Measurements from ENCODE around the gene PDE12. TPM values are rescaled to one million over a fixed set of nuclear protein-coding genes. Genes with fewer than 3 reads are reported as not detected.
A peak's percentile ranks its signal among the peaks of the same experiment; 100 is the strongest.

Gene PDE12
- total and polyA plus RNA-seq, 2 of the 13 experiments (the other 11 are each of a cell fraction or from before 2014, with no cell fraction given) = 9.0 to 17.8 TPM

GRCh38 chr3:57555738-57556458 lies at the start of gene PDE12 (continued):
- TF ChIP-seq MEIS1 (CRISPR knock-in tag; IDR thresholded peaks at IDR 0.05; ENCODE audit: borderline replicate concordance) (peak; percentile 80; the same call in 1 of the 2 replicates), DBP (CRISPR knock-in tag; IDR thresholded peaks at IDR 0.05; ENCODE audit: not compliant biosample characterization) (no peak), ZNF180 (CRISPR knock-in tag; IDR thresholded peaks at IDR 0.05; ENCODE audit: borderline replicate concordance, low read depth) (no peak), NFKBIZ (CRISPR knock-in tag; IDR thresholded peaks at IDR 0.05) (peak; percentile 75; the same call in 1 of the 2 replicates), CREBL2 (CRISPR knock-in tag; IDR thresholded peaks at IDR 0.05; ENCODE audit: borderline replicate concordance) (peak; percentile 69; the same call in 1 of the 2 replicates), THRA (CRISPR knock-in tag; IDR thresholded peaks at IDR 0.05; ENCODE audit: borderline replicate concordance) (peak; percentile 89), GFI1 (CRISPR knock-in tag; IDR thresholded peaks at IDR 0.05; ENCODE audit: borderline replicate concordance) (peak; percentile 62; the same call in 1 of the 2 replicates), ZNF407 (CRISPR knock-in tag; IDR thresholded peaks at IDR 0.05; ENCODE audit: not compliant biosample characterization) (peak; percentile 53), NCOR1 (IDR thresholded peaks at IDR 0.05; ENCODE audit: borderline replicate concordance, low read length) (peak; percentile 50; the same call in 1 of the 2 replicates), ZNF629 (CRISPR knock-in tag; conservative IDR thresholded peaks at IDR 0.05) (no peak), CREM (IDR thresholded peaks at IDR 0.05) (peak; percentile 92), CREM (CRISPR knock-in tag; IDR thresholded peaks at IDR 0.05) (peak; percentile 46; the same call in 1 of the 2 replicates), ATF7-NPFF (CRISPR knock-in tag; IDR thresholded peaks at IDR 0.05; ENCODE audit: low read depth) (peak; percentile 72), ELF1 (CRISPR knock-in tag; IDR thresholded peaks at IDR 0.05) (peak; percentile 97), ETV6 (CRISPR knock-in tag; conservative IDR thresholded peaks at IDR 0.05) (no peak), ZFP36L2 (CRISPR knock-in tag; IDR thresholded peaks at IDR 0.05) (no peak), SOX5 (CRISPR knock-in tag; IDR thresholded peaks at IDR 0.05; ENCODE audit: borderline replicate concordance) (peak; percentile 73)

All from HepG2 (cell line).